Measurements from ENCODE around the gene PRRT4. TPM values are rescaled to one million over a fixed set of nuclear protein-coding genes. Genes with fewer than 3 reads are reported as not detected.

PRRT4 gene
- total RNA-seq, 1 experiment from 2014 or later = 0.24 TPM

- Mint-ChIP-seq H3K36me3 (ENCODE audit: insufficient read depth in 1 of 3, low read depth in 3 of 3) (peaks cover 18 to 52% (median 38%) of the 10 kb centered on the region in 3 experiments; a peak in 6 of 7 replicates), H3K9me3 (no peaks in the 10 kb centered on the region)
Measured at GRCh38 chr7:128303643-128304042, 57.8 kb downstream of the PRRT4 start.

More at GRCh38 chr7:128303643-128304042, 57.8 kb downstream of the PRRT4 start:
- Histone ChIP-seq H4K20me1 (ENCODE audit: control insufficient read depth, insufficient read depth, insufficient read length) (no peaks in the 10 kb centered on the region), H3K56ac (ENCODE audit: insufficient read length, low read depth, low read length) (no peak overlapping the region), H3K79me1 (ENCODE audit: insufficient read depth, low read depth, low read length, poor library complexity, severe bottlenecking) (no peaks in the 10 kb centered on the region), H3K23me2 (ENCODE audit: insufficient read length, low read depth, low read length, poor library complexity, severe bottlenecking) (no peaks in the 10 kb centered on the region), H2AFZ (ENCODE audit: low read length) (no peak overlapping the region), H3K9ac (ENCODE audit: extremely low read depth, insufficient read length, low read length) (no peak overlapping the region), H2BK20ac (ENCODE audit: low read depth, low read length, poor library complexity, severe bottlenecking) (no peak overlapping the region), H4K91ac (ENCODE audit: insufficient read length, low read depth, low read length) (no peak overlapping the region), H3K4ac (ENCODE audit: low read depth, low read length) (no peak overlapping the region), H3K23ac (ENCODE audit: insufficient read length, low read depth, low read length) (no peak overlapping the region), H2AK5ac (ENCODE audit: insufficient read length, low read length) (no peak overlapping the region), H3K4me2 (ENCODE audit: insufficient read depth, insufficient read length, low read length) (no peak overlapping the region), H3K27me3 (ENCODE audit: insufficient read depth, low read length) (no peaks in the 10 kb centered on the region), H3K4me1 (ENCODE audit: insufficient read depth, low read length) (peaks cover 8% of the 10 kb centered on the region; the same call in 1 of the 2 replicates), H2BK120ac (ENCODE audit: low read depth, low read length, poor library complexity, severe bottlenecking) (no peak overlapping the region), H3K18ac (ENCODE audit: insufficient read length, low read depth, low read length) (no peak overlapping the region), H3T11ph (ENCODE audit: low read length) (no peak overlapping the region), H2BK12ac (ENCODE audit: insufficient read length, low read depth, low read length) (no peak overlapping the region), H4K5ac (ENCODE audit: insufficient read length, low read depth, low read length) (no peak overlapping the region), H3K9me3 (ENCODE audit: control insufficient read depth, low read depth, low read length) (no peaks in the 10 kb centered on the region), H3K14ac (ENCODE audit: insufficient read depth, low read length) (no peak overlapping the region), H3K27ac (ENCODE audit: insufficient read length, low read depth, low read length) (no peak overlapping the region), H2BK5ac (ENCODE audit: insufficient read length, low read length) (no peak overlapping the region), H2BK15ac (ENCODE audit: low read depth, low read length) (no peak overlapping the region), H4K8ac (replicated peaks; ENCODE audit: insufficient read length, low read depth, low read length) (no peak overlapping the region), H3K79me2 (ENCODE audit: insufficient read depth, low read length) (no peaks in the 10 kb centered on the region)
- Mint-ChIP-seq H3K27me3 (ENCODE audit: low read depth) (no peaks in the 10 kb centered on the region), H3K4me3 (no peak overlapping the region), H3K27ac (no peak overlapping the region), H3K4me1 (peaks cover 28 to 30% of the 10 kb centered on the region in 2 experiments)
- no peak for DNase-seq
- TF ChIP-seq CTCF (conservative IDR thresholded peaks at IDR 0.05) = no peak
- WGBS (ENCODE audit: extremely low coverage, insufficient read length, low lambda C conversion rate) = no CpG with 5 or more reads among the region's 5 CpGs

All from H9 (cell line).